Large intestine (tissue), 3 donors: ENCODE measurements around the gene PPP2R2B. TPM values are rescaled to one million over a fixed set of nuclear protein-coding genes. Genes with fewer than 3 reads are reported as not detected.

ENCODE experiments used
- DNase-seq, 2 donors: peaks; one replicate each; pipeline versions ENCODE4 v3.0.0 to v3.0.0-alpha.2; 2013
- H3K27ac ChIP-seq: one replicate; pipeline ENCODE4 v1.5.1; 2013; ENCODE audit warnings: low read length
- H3K27me3 ChIP-seq: 2 replicates; pipeline ENCODE4 v1.6.1; 2013; ENCODE audit warnings: low read length; ENCODE audit not compliant: control insufficient read depth, insufficient read depth
- H3K36me3 ChIP-seq: 2 replicates; pipeline ENCODE4 v1.6.1; 2013; ENCODE audit warnings: low read length; ENCODE audit not compliant: control insufficient read depth, insufficient read depth
- H3K4me1 ChIP-seq: one replicate; pipeline ENCODE4 v1.6.1; 2013; ENCODE audit warnings: low read length; ENCODE audit not compliant: control insufficient read depth, insufficient read depth
- H3K4me3 ChIP-seq: one replicate; pipeline ENCODE4 v1.5.1; 2013; ENCODE audit warnings: low read length
- H3K9me3 ChIP-seq: one replicate; pipeline ENCODE4 v1.6.1; 2013; ENCODE audit warnings: mild to moderate bottlenecking, low read depth, low read length, moderate library complexity; ENCODE audit not compliant: control insufficient read depth
- WGBS: methylation state at CpG from one replicate; pipeline ENCODE4 v1.1.5; 2013; ENCODE audit warnings: low lambda C conversion rate; ENCODE audit not compliant: insufficient coverage; 5-methylcytosine and 5-hydroxymethylcytosine counted together
- polyA plus RNA-seq: library from polyadenylated mRNA; unstranded; fragments of 120-200 nt; gene quantifications from one replicate; pipeline ENCODE4 v1.2.1, GENCODE V29; 2013

PPP2R2B gene
- polyA plus RNA-seq, 1 donor, result 8.0 TPM

DNA sequence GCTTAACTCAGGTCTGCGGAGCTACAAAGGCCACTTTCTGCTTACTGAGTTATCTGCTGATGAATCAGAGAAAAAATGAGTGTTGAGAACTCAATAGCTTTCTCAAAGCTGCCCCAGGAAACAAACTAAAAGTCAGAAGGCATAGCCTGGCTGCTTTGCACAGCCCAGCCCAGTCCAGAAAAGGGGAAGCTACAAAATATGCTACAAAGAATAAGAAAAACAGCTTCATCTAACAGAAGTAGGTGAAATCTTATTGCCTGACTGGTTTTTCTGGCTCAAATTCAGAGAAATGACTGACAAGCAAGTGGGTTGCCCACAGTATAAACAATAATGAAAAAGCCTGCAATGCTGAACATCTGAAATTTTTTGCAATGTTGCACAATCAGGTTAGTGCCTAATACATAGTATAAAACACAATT is 156.2 kb downstream of the PPP2R2B start:
- no peak for DNase-seq
- WGBS, result no CpG with 5 or more reads among the region's 1 CpG
- Histone ChIP-seq H3K27ac (no peak overlapping the region), H3K4me3 (no peak overlapping the region), H3K36me3 (no peaks in the 10 kb centered on the region), H3K4me1 (no peaks in the 10 kb centered on the region), H3K9me3 (no peaks in the 10 kb centered on the region), H3K27me3 (no peaks in the 10 kb centered on the region)

DNA sequence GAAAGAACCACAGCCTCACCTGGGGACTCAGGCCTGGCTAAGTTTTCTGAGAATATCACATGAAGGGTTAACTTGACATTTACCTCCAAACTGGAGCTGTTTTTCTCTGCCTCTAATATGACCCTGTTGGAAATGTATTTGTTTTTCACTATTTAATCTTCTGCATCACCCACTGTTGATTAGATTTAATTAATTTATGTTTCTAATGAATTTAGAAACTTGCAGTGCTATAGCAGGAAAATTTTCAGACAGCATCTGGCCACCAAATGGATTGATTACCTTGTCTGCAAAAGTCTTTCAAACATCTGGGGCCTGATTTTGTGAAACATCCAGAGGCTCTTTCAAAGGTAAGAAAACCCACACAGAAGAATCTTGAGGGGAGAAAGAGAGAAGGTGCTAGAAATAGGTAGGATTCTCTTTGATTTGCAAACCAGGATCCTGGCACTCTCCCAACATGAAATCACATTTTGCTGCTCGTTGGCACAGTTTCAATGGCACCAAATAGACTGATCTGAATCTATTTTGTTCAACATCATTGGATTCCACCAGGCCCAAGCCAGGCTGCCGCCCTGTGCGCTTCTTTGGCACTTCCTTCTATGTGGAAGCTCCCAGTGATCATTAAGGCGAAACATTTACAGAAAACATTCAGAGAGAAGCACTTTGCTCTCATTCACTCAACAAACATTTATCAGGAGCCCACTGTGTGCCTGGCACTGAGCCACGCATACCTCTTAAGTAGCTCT is 157.3 kb downstream of the PPP2R2B start:
- H3K27me3 ChIP-seq, result no peaks in the 10 kb centered on the region
- no peaks in the 10 kb centered on the region for H3K4me1 ChIP-seq
- no peaks in the 10 kb centered on the region for H3K9me3 ChIP-seq
- H3K27ac ChIP-seq, result no peak overlapping the region
- no peak overlapping the region for H3K4me3 ChIP-seq
- DNase-seq, result no peak
- H3K36me3 ChIP-seq, result no peaks in the 10 kb centered on the region
- WGBS, result 80% methylated on average over 1 of the region's 5 CpGs

DNA sequence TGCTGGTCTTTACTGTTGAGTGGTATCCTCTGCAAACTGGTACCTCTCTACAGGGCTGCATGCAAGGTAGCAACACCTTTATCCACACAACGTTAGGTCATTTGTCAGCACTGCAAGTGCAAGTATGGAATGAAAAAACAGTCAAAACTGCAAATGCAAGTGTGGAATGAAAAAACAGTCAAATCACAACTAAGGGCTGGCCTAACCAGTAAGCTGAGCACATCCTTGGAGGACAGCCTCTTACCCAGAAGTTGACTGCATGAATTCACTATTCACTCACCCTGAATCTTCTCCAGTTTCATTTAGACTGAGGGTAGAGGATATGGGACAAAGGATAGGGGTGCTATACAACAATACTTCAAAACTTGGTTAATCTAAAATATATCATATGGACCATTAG is 158.4 kb downstream of the PPP2R2B start:
- Histone ChIP-seq H3K36me3 (no peaks in the 10 kb centered on the region), H3K4me1 (no peaks in the 10 kb centered on the region), H3K4me3 (no peak overlapping the region), H3K27ac (no peak overlapping the region), H3K27me3 (no peaks in the 10 kb centered on the region), H3K9me3 (no peaks in the 10 kb centered on the region)
- WGBS, result no CpG with 5 or more reads among the region's 1 CpG
- DNase-seq, result no peak

DNA sequence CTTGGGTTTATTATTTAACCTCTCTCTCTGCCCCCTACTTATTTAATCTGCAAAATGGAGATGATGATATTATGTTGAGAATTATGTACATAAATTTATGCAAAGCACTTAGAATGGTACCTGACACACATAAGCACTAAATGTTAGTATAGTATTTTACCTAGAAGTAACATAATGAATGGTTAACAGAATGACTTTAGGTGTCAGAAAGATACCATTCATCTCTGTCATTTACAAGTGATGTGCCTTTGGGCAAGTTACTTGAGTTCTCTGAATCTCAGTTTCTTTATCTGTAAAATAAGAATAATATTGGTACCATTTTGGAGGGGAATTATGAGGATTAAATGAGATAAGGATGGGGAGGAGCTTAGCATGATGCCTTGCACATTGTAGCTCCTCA is 159.4 kb downstream of the PPP2R2B start:
- H3K27me3 ChIP-seq, result no peaks in the 10 kb centered on the region
- DNase-seq, result no peak
- no peak overlapping the region for H3K27ac ChIP-seq
- no peaks in the 10 kb centered on the region for H3K4me1 ChIP-seq
- H3K9me3 ChIP-seq, result no peaks in the 10 kb centered on the region
- no peaks in the 10 kb centered on the region for H3K36me3 ChIP-seq
- H3K4me3 ChIP-seq, result no peak overlapping the region

DNA sequence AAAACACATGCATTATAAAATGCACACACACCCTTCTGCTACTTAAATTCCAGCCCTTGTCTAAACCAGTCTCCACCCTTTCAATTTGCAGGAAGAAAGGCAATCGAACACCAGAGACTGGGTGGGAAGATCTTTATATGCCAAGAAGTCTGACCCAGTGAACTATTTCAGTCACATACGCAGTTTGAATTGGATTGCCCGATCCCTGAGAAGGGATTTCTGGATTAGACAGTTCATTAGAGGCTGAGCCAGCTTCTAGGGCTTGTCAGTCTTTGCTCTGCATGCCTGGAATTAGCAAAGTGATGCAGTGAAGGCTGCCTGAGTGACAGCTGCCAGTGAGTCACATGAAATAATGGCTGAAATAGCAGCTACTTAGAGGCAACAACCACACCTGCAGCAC is 159.9 kb downstream of the PPP2R2B start:
- Histone ChIP-seq H3K4me3 (no peak overlapping the region), H3K36me3 (no peaks in the 10 kb centered on the region), H3K27ac (no peak overlapping the region), H3K27me3 (no peaks in the 10 kb centered on the region), H3K9me3 (no peaks in the 10 kb centered on the region), H3K4me1 (no peaks in the 10 kb centered on the region)
- WGBS, result no CpG with 5 or more reads among the region's 3 CpGs
- no peak for DNase-seq

DNA sequence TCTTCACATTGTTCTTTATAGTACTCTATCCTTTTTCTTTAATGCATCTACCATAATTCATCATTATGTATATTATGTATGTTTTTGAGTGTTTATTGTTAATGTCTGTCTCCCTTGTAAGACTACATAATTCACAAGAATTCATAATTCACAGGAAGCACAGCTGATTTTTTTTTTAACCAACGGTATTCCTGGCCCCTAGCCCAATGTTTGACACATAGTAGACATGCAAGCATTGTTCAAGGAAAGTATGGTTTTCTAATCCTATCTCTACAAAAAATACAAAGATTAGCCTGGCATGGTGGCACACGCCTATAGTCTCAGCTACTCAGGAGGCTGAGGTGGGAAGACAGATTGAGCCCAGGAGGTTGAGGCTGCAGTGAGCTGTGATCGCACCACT is 160.6 kb downstream of the PPP2R2B start:
- no peaks in the 10 kb centered on the region for H3K36me3 ChIP-seq
- 67% methylated on average over 1 of the region's 3 CpGs for WGBS

DNA sequence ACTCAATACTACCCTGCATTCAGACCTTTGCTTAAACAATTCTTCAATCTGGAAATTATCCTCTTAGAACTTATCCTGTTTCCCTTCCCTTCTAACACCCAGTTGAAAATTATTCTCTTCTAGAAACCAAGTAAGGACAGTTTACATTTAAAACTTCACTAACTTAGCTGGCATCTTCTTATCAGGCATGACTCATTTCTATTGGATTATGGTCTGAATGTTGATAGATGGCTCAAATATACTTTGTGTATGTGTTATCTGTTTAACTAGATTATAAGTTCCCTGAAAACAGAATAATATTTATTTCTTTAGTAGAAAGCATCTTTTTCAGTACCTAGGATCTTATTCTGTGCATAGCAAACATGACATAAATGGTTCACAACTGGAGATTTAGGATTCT is 161.9 kb downstream of the PPP2R2B start:
- no peaks in the 10 kb centered on the region for H3K27me3 ChIP-seq
- H3K36me3 ChIP-seq, result no peaks in the 10 kb centered on the region
- H3K9me3 ChIP-seq, result no peaks in the 10 kb centered on the region
- no peaks in the 10 kb centered on the region for H3K4me1 ChIP-seq
- no peak for DNase-seq
- no peak overlapping the region for H3K4me3 ChIP-seq
- H3K27ac ChIP-seq, result no peak overlapping the region

More for the DNA sequence above, 160.6 kb downstream of the PPP2R2B start:
- no peak for DNase-seq
- no peaks in the 10 kb centered on the region for H3K4me1 ChIP-seq
- H3K27ac ChIP-seq, result no peak overlapping the region
- no peaks in the 10 kb centered on the region for H3K9me3 ChIP-seq
- H3K4me3 ChIP-seq, result no peak overlapping the region
- no peaks in the 10 kb centered on the region for H3K27me3 ChIP-seq

DNA sequence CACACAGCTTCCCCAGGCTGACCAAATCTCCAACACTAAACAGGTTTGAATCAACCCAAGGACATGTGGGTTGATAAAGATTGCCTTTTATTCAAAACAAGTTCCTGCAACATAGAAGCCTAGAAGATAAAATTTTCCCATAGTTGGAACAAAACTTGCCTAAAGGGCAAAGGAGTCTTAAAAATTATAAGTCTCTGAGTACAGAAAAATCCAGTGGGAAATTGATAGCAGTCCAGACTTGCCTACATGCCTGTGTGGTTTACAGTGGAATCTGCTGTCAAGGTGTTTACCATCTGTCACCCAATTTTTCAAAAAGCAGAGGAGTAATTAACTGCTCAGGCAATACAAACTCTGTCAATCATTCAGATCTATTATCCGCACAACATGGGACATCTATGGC is 168.2 kb downstream of the PPP2R2B start:
- H3K9me3 ChIP-seq, result no peaks in the 10 kb centered on the region
- H3K27me3 ChIP-seq, result no peaks in the 10 kb centered on the region
- no CpG with 5 or more reads among the region's 1 CpG for WGBS
- no peak overlapping the region for H3K27ac ChIP-seq
- no peak for DNase-seq
- no peaks in the 10 kb centered on the region for H3K36me3 ChIP-seq
- H3K4me1 ChIP-seq, result no peaks in the 10 kb centered on the region
- no peak overlapping the region for H3K4me3 ChIP-seq

DNA sequence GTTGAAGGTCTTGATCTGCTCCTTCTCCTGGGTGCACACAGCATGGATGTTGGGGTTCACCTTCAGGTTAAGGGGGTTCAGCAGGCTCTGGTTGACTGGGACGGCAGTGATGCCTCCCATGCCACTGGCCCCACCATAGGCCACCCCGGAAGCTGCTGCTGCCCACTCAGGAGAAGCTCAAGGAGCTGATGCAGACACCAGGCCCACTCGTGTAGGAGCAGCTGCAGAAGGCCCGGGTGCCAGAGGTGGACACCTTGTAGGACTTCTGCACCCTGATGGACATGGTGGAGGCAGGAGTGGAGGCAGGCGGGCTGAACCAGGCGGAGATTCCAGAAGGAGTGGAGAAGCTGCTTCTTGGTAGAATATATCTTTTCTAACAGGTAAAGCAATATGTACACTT is 171.2 kb downstream of the PPP2R2B start:
- no peaks in the 10 kb centered on the region for H3K27me3 ChIP-seq

DNA sequence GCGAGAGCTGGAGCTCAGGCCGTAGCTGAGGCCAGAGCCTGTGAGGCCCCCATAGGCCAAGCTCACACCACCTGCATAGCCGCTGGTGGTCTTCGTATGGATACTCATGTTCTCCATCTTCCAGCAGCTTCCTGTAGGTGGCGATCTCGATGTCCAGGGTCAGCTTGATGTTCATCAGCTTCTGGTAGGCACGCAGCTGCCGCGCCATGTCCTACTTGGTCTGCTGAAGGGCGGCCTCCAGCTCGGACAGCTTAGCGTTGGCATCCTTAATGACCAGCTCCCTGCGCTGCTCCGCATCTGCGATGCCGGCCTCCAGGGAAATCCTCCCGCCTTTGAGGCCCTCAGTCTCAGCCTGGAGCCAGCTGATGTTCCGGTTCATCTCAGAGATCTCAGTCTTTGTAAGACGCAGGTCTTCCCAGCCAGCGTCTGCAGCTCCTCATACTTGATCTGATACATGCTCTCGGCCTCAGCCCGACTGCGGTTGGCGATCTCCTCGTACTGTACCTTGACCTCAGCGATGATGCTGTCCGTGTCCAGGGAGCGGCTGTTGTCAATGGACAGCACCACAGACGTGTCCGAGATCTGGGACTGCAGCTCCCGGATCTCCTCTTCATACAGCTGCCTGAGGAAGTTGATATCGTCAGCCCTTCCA is 172.1 kb downstream of the PPP2R2B start:
- WGBS, result no CpG with 5 or more reads among the region's 32 CpGs
- no peaks in the 10 kb centered on the region for H3K36me3 ChIP-seq
- H3K27ac ChIP-seq, result no peak overlapping the region
- H3K4me1 ChIP-seq, result no peaks in the 10 kb centered on the region
- DNase-seq, result no peak
- H3K9me3 ChIP-seq, result no peaks in the 10 kb centered on the region
- H3K4me3 ChIP-seq, result no peak overlapping the region
- no peaks in the 10 kb centered on the region for H3K27me3 ChIP-seq

More for the DNA sequence above, 171.2 kb downstream of the PPP2R2B start:
- DNase-seq, result no peak
- H3K36me3 ChIP-seq, result no peaks in the 10 kb centered on the region
- no peak overlapping the region for H3K4me3 ChIP-seq
- H3K27ac ChIP-seq, result no peak overlapping the region
- no CpG with 5 or more reads among the region's 6 CpGs for WGBS
- H3K4me1 ChIP-seq, result no peaks in the 10 kb centered on the region
- no peaks in the 10 kb centered on the region for H3K9me3 ChIP-seq
